Liver (tissue), 3 donors: ENCODE results near the gene ZNF439.

Source experiments
- CTCF ChIP-seq: fragments of 150-350 bp; IDR thresholded peaks from 2 replicates; pipeline ENCODE4 v1.5.1; 2017; ENCODE audit warnings: improper control_type of control experiment, low read depth, low read length; ENCODE audit not compliant: missing input control
- HNF4A ChIP-seq, 2 donors: conservative IDR thresholded peaks; 2 replicates each; pipeline ENCODE4 v1.6.1; 2016; ENCODE audit warnings: antibody characterized with exemption in 2 of 2, mild to moderate bottlenecking in 2 of 2
- JUND ChIP-seq, 2 donors: IDR thresholded peaks; 2 replicates each; pipeline ENCODE4 v1.6.1; 2016; ENCODE audit warnings: antibody characterized with exemption in 2 of 2
- NR2F2 ChIP-seq: IDR thresholded peaks from 2 replicates; pipeline ENCODE4 v1.6.1; 2016; ENCODE audit warnings: antibody characterized with exemption
- RAD21 ChIP-seq, 2 donors: IDR thresholded peaks; 2 replicates each; pipeline ENCODE4 v1.6.1; 2016; ENCODE audit warnings: antibody characterized with exemption in 2 of 2, mild to moderate bottlenecking in 2 of 2
- REST ChIP-seq: IDR thresholded peaks from 2 replicates; pipeline ENCODE4 v1.6.1; 2016; ENCODE audit warnings: antibody characterized with exemption, mild to moderate bottlenecking
- RXRA ChIP-seq, 2 donors: IDR thresholded peaks; 2 replicates each; pipeline ENCODE4 v1.6.1; 2017 to 2018; ENCODE audit warnings: antibody characterized with exemption in 2 of 2, mild to moderate bottlenecking in 1 of 2
- TAF1 ChIP-seq: conservative IDR thresholded peaks from 2 replicates; pipeline ENCODE4 v1.6.1; 2016; ENCODE audit warnings: antibody characterized with exemption, mild to moderate bottlenecking
- YY1 ChIP-seq: IDR thresholded peaks from 2 replicates; pipeline ENCODE4 v1.6.1; 2016; ENCODE audit warnings: antibody characterized with exemption, mild to moderate bottlenecking
- donor health status: healthy.
- donor health status: healthy.

- TF ChIP-seq CTCF = no peak
- TF ChIP-seq YY1 = no peak
- no peak for TF ChIP-seq HNF4A (conservative IDR thresholded peaks at IDR 0.05)
- no peak for TF ChIP-seq RAD21 (IDR thresholded peaks at IDR 0.05)
- TF ChIP-seq JUND (IDR thresholded peaks at IDR 0.05) = no peak
- TF ChIP-seq TAF1 = no peak
- no peak for TF ChIP-seq REST
- no peak for TF ChIP-seq NR2F2
- TF ChIP-seq RXRA (IDR thresholded peaks at IDR 0.05) = no peak
Observed at GRCh38 chr19:11880598-11880997, 32.1 kb downstream of the ZNF439 start.
